H1 (cell line): ENCODE results near the gene KLHL29.

Experiments used
- POLR2AphosphoS5 ChIP-seq: IDR thresholded peaks from 2 replicates; pipeline ENCODE4 v1.6.1; 2011; ENCODE audit warnings: low read depth, low read length
- RFX5 ChIP-seq: IDR thresholded peaks from 2 replicates; pipeline ENCODE4 v1.6.1; 2011; ENCODE audit warnings: low read depth, low read length, improper control_type of control experiment, borderline replicate concordance
- RXRA ChIP-seq: IDR thresholded peaks from 2 replicates; pipeline ENCODE4 v1.6.1; 2011; ENCODE audit warnings: low read depth, mild to moderate bottlenecking, low read length, moderate library complexity; ENCODE audit not compliant: insufficient read depth
- TF ChIP-seq, protein P1 (sequence below), 3 experiments: IDR thresholded peaks; 1 replicate in 2 of 3; 2 replicates in 1 of 3; pipeline versions ENCODE4 v1.5.1 to v1.6.1; 2011; ENCODE audit warnings: low read length in 3 of 3, mild to moderate bottlenecking in 3 of 3, inconsistent platforms in 2 of 3, low read depth in 1 of 3, moderate library complexity in 1 of 3; ENCODE audit not compliant: insufficient read depth in 1 of 3; ENCODE audit errors: control extremely low read depth in 1 of 3
- TF ChIP-seq, protein P2 (sequence below): IDR thresholded peaks from 2 replicates; pipeline ENCODE4 v1.6.1; 2011; ENCODE audit warnings: low read length, improper control_type of control experiment
- TF ChIP-seq, protein P3 (sequence below): IDR thresholded peaks from 2 replicates; pipeline ENCODE4 v1.6.1; 2012; ENCODE audit warnings: inconsistent platforms

DNA sequence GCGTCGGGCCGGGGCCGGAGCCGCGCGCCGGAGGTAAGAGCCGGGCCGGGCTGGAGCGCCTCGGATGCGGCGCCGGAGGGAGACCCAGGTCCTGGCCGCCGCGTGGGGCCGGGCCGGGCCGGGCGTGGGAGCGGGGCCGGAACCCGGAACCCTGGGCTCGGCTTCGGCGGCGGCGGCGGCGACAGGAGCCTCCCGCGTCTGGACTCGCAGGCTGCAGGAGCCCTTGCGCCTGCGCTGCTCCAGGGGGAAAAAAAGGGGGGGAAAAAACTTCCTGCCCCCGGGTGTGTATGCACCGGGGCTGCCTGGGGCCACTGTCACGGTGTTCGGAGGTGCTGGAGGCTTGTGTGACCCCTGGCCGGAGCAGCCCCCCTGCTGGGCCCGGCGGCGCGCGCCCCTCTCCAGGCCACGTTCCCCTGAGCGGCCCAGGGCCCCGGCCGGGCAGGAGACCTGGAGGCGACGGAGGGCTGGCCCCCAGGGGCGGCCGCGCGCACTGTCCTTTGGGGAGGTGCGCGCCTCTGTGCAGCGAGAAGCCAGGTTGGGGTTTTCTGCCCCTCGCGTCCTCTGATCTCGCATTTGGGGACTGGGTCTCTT is 864 bp downstream of the KLHL29 start:
- TF ChIP-seq, protein P1, sequence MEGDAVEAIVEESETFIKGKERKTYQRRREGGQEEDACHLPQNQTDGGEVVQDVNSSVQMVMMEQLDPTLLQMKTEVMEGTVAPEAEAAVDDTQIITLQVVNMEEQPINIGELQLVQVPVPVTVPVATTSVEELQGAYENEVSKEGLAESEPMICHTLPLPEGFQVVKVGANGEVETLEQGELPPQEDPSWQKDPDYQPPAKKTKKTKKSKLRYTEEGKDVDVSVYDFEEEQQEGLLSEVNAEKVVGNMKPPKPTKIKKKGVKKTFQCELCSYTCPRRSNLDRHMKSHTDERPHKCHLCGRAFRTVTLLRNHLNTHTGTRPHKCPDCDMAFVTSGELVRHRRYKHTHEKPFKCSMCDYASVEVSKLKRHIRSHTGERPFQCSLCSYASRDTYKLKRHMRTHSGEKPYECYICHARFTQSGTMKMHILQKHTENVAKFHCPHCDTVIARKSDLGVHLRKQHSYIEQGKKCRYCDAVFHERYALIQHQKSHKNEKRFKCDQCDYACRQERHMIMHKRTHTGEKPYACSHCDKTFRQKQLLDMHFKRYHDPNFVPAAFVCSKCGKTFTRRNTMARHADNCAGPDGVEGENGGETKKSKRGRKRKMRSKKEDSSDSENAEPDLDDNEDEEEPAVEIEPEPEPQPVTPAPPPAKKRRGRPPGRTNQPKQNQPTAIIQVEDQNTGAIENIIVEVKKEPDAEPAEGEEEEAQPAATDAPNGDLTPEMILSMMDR (IDR thresholded peaks at IDR 0.05; ENCODE audit: control extremely low read depth in 1 of 3, insufficient read depth in 1 of 3, low read depth in 1 of 3, low read length in 3 of 3): no peak
- TF ChIP-seq, protein P2, sequence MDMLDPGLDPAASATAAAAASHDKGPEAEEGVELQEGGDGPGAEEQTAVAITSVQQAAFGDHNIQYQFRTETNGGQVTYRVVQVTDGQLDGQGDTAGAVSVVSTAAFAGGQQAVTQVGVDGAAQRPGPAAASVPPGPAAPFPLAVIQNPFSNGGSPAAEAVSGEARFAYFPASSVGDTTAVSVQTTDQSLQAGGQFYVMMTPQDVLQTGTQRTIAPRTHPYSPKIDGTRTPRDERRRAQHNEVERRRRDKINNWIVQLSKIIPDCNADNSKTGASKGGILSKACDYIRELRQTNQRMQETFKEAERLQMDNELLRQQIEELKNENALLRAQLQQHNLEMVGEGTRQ: no peak
- TF ChIP-seq RFX5: no peak
- TF ChIP-seq RXRA: no peak
- TF ChIP-seq POLR2AphosphoS5: no peak
- TF ChIP-seq, protein P3, sequence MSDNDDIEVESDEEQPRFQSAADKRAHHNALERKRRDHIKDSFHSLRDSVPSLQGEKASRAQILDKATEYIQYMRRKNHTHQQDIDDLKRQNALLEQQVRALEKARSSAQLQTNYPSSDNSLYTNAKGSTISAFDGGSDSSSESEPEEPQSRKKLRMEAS: no peak; the same call in 1 of the 2 replicates
